Measurements from ENCODE around the gene ELF5. TPM values are rescaled to one million over a fixed set of nuclear protein-coding genes. Genes with fewer than 3 reads are reported as not detected.

The ELF5 gene
- total and polyA plus RNA-seq, 2 donors (not counting 1 experiment from before 2014, with no cell fraction given) = not detected

- CTCF ChIA-PET = interaction anchor here (1.4 to 5.6 kb wide), 3 partner anchors 21 to 882 kb away, joined by 3 to 43 read pairs (median 32); no protein-coding TSS in a partner anchor
- intact Hi-C loops (cut with micrococcal nuclease) = no loop called here
- DNase-seq (no peak), ATAC-seq (ENCODE audit: low read depth) (no peak)
- no peaks in the 10 kb centered on the region for H4K20me1 ChIP-seq (ENCODE audit: control insufficient read depth, insufficient read depth, low read length, poor library complexity, severe bottlenecking)
- no peaks in the 10 kb centered on the region for H3K9me3 Mint-ChIP-seq (ENCODE audit: insufficient read depth)
- H3K9ac ChIP-seq (ENCODE audit: low read length) = no peak overlapping the region
- 100% methylated on average over 2 of the region's 2 CpGs for WGBS (ENCODE audit: insufficient coverage)
- H3K4me3 ChIP-seq (ENCODE audit: control extremely low read depth in 1 of 5, extremely low read depth in 1 of 5, insufficient read depth in 1 of 5, low read depth in 2 of 5, low read length in 4 of 5) = no peak overlapping the region
- POLR2A ChIA-PET = no interaction called here
- H3K9me3 ChIP-seq (ENCODE audit: control extremely low read depth in 1 of 3, control insufficient read depth in 2 of 3, insufficient read depth in 1 of 3, low read length in 2 of 3) = no peaks in the 10 kb centered on the region
- no peak for TF ChIP-seq EZH2 (IDR thresholded peaks at IDR 0.05; ENCODE audit: borderline replicate concordance, insufficient read depth, low read depth, low read length, poor library complexity, severe bottlenecking)
- no peak for TF ChIP-seq CTCF (IDR thresholded peaks at IDR 0.05)
- no peak overlapping the region for H3K27ac ChIP-seq (ENCODE audit: low read length in 2 of 2)
- H3K4me1 Mint-ChIP-seq = no peaks in the 10 kb centered on the region
- no peaks in the 10 kb centered on the region for H3K27me3 ChIP-seq (replicated peaks in 1 of 4; ENCODE audit: control extremely low read depth in 1 of 4, control insufficient read depth in 3 of 4, insufficient read depth in 4 of 4, low read length in 3 of 4)
- no peaks in the 10 kb centered on the region for H3K36me3 ChIP-seq (replicated peaks in 1 of 2; ENCODE audit: control extremely low read depth in 1 of 2, control insufficient read depth in 1 of 2, extremely low read depth in 1 of 2, insufficient read depth in 2 of 2, low read length in 1 of 2)
- no peak overlapping the region for H2AFZ ChIP-seq (ENCODE audit: insufficient read depth, low read depth, low read length, poor library complexity, severe bottlenecking)
- no peak overlapping the region for H3K4me2 ChIP-seq (replicated peaks; ENCODE audit: low read depth, low read length, poor library complexity, severe bottlenecking)
- no peaks in the 10 kb centered on the region for H3K4me1 ChIP-seq (ENCODE audit: control insufficient read depth in 2 of 2, insufficient read depth in 2 of 2, low read length in 2 of 2)
- H3K79me2 ChIP-seq (ENCODE audit: control insufficient read depth, insufficient read depth, low read length) = no peaks in the 10 kb centered on the region
- peaks cover 3% of the 10 kb centered on the region for H3K27me3 Mint-ChIP-seq
- no peak overlapping the region for H3K27ac Mint-ChIP-seq
- no peak overlapping the region for H3K4me3 Mint-ChIP-seq
These were observed 2.9 kb downstream of the ELF5 start for GRCh38 chr11:34510673-34511072.

GRCh38 chr11:34510218-34510617, 3.4 kb downstream of the ELF5 start:
- Histone ChIP-seq H3K4me2 (replicated peaks; ENCODE audit: low read depth, low read length, poor library complexity, severe bottlenecking) (no peak overlapping the region), H3K9ac (ENCODE audit: low read length) (no peak overlapping the region), H3K4me3 (ENCODE audit: control extremely low read depth in 1 of 5, extremely low read depth in 1 of 5, insufficient read depth in 1 of 5, low read depth in 2 of 5, low read length in 4 of 5) (no peak overlapping the region), H2AFZ (ENCODE audit: insufficient read depth, low read depth, low read length, poor library complexity, severe bottlenecking) (no peak overlapping the region), H3K4me1 (ENCODE audit: control insufficient read depth in 2 of 2, insufficient read depth in 2 of 2, low read length in 2 of 2) (no peaks in the 10 kb centered on the region), H3K79me2 (ENCODE audit: control insufficient read depth, insufficient read depth, low read length) (no peaks in the 10 kb centered on the region), H3K9me3 (ENCODE audit: control extremely low read depth in 1 of 3, control insufficient read depth in 2 of 3, insufficient read depth in 1 of 3, low read length in 2 of 3) (no peaks in the 10 kb centered on the region), H3K27ac (ENCODE audit: low read length in 2 of 2) (no peak overlapping the region), H4K20me1 (ENCODE audit: control insufficient read depth, insufficient read depth, low read length, poor library complexity, severe bottlenecking) (no peaks in the 10 kb centered on the region), H3K36me3 (replicated peaks in 1 of 2; ENCODE audit: control extremely low read depth in 1 of 2, control insufficient read depth in 1 of 2, extremely low read depth in 1 of 2, insufficient read depth in 2 of 2, low read length in 1 of 2) (no peaks in the 10 kb centered on the region), H3K27me3 (replicated peaks in 1 of 4; ENCODE audit: control extremely low read depth in 1 of 4, control insufficient read depth in 3 of 4, insufficient read depth in 4 of 4, low read length in 3 of 4) (no peaks in the 10 kb centered on the region)
- ChIA-PET CTCF (interaction anchor here (5.6 kb wide), 1 partner anchor 882 kb away, joined by 43 read pairs; no protein-coding TSS in a partner anchor), POLR2A (no interaction called here)
- Mint-ChIP-seq H3K9me3 (ENCODE audit: insufficient read depth) (no peaks in the 10 kb centered on the region), H3K4me3 (no peak overlapping the region), H3K27me3 (peaks cover 3% of the 10 kb centered on the region), H3K27ac (no peak overlapping the region), H3K4me1 (no peaks in the 10 kb centered on the region)
- intact Hi-C loops (cut with micrococcal nuclease) = no loop called here
- ATAC-seq (ENCODE audit: low read depth) (no peak), DNase-seq (no peak)
- TF ChIP-seq CTCF (IDR thresholded peaks at IDR 0.05) (no peak), EZH2 (IDR thresholded peaks at IDR 0.05; ENCODE audit: borderline replicate concordance, insufficient read depth, low read depth, low read length, poor library complexity, severe bottlenecking) (no peak)
